ENCODE data around the gene MSLN. TPM values are rescaled to one million over a fixed set of nuclear protein-coding genes. Genes with fewer than 3 reads are reported as not detected.
A peak's percentile ranks its signal among the peaks of the same experiment; 100 is the strongest.

The MSLN gene
- total RNA-seq, 1 experiment from 2014 or later: not detected

GRCh38 chr16:791131-791530 is 30.6 kb downstream of the MSLN start:
- no peak for DNase-seq (ENCODE audit: low read depth)

- DNase-seq (ENCODE audit: low read depth): no peak
These were observed 31.9 kb downstream of the MSLN start for GRCh38 chr16:792221-792995.

- no peak for DNase-seq (ENCODE audit: low read depth)
These were observed 32.9 kb downstream of the MSLN start for GRCh38 chr16:793414-793813.

- DNase-seq (ENCODE audit: low read depth): no peak
These were observed 33.7 kb downstream of the MSLN start for GRCh38 chr16:794091-794822.

- DNase-seq (ENCODE audit: low read depth): no peak
These were observed 34.4 kb downstream of the MSLN start for GRCh38 chr16:794853-795466.

GRCh38 chr16:795580-796229 is 35.2 kb downstream of the MSLN start:
- peak; percentile 74 for DNase-seq (ENCODE audit: low read depth)

- DNase-seq (ENCODE audit: low read depth): no peak
These were observed 36.0 kb downstream of the MSLN start for GRCh38 chr16:796296-797119.

GRCh38 chr16:797120-797420 is 36.5 kb downstream of the MSLN start:
- no peak for DNase-seq (ENCODE audit: low read depth)

GRCh38 chr16:797686-798085 is 37.2 kb downstream of the MSLN start:
- DNase-seq (ENCODE audit: low read depth): no peak

- no peak for DNase-seq (ENCODE audit: low read depth)
These were observed 38.1 kb downstream of the MSLN start for GRCh38 chr16:798666-799065.

- DNase-seq (ENCODE audit: low read depth): no peak
These were observed 38.8 kb downstream of the MSLN start for GRCh38 chr16:799111-799947.

- no peak for DNase-seq (ENCODE audit: low read depth)
These were observed 39.7 kb downstream of the MSLN start, which contains the start of gene GNG13 for GRCh38 chr16:799948-800833. GNG13 (minus strand) TSS chr16:800734; CDS start chr16:799077, 1,657 bp downstream.

GRCh38 chr16:800834-801511 is 40.4 kb downstream of the MSLN start:
- DNase-seq (ENCODE audit: low read depth): no peak

GRCh38 chr16:801584-802363 is 41.2 kb downstream of the MSLN start:
- no peak for DNase-seq (ENCODE audit: low read depth)

- DNase-seq (ENCODE audit: low read depth): no peak
These were observed 41.9 kb downstream of the MSLN start for GRCh38 chr16:802461-802860.

GRCh38 chr16:802914-803753 is 42.6 kb downstream of the MSLN start:
- no peak for DNase-seq (ENCODE audit: low read depth)

- DNase-seq (ENCODE audit: low read depth): no peak
These were observed 43.2 kb downstream of the MSLN start for GRCh38 chr16:803754-804080.
